Lung (tissue), 12 donors: ENCODE results near the gene EML5. TPM values are rescaled to one million over a fixed set of nuclear protein-coding genes. Genes with fewer than 3 reads are reported as not detected.

Source experiments
- ATAC-seq: fragments of 200-7000 bp; cut with Tn5 transposase; one replicate; pipeline ENCODE4 v1.9.1; 2020; ENCODE audit warnings: moderate number of reproducible peaks; ENCODE audit not compliant: insufficient read depth, low FRiP score
- DNase-seq, 3 donors: peaks; one replicate each; pipeline ENCODE4 v3.0.0-alpha.2; 2013 to 2017
- H3K27ac ChIP-seq, 2 donors: one replicate each; pipeline ENCODE4 v1.5.1; 2013; ENCODE audit warnings: mild to moderate bottlenecking in 2 of 2, moderate library complexity in 2 of 2, control low read depth in 1 of 2, inconsistent platforms in 1 of 2, low read depth in 1 of 2, low read length in 1 of 2
- H3K27me3 ChIP-seq, 3 donors: one replicate each; pipeline ENCODE4 v1.5.1; 2013; ENCODE audit warnings: low read length in 2 of 3; ENCODE audit not compliant: control insufficient read depth in 3 of 3, insufficient read depth in 3 of 3
- H3K36me3 ChIP-seq, 4 donors: one replicate each; pipeline ENCODE4 v1.5.1; 2013; ENCODE audit warnings: low read length in 4 of 4, mild to moderate bottlenecking in 1 of 4, moderate library complexity in 1 of 4; ENCODE audit not compliant: control insufficient read depth in 4 of 4, insufficient read depth in 4 of 4
- H3K4me1 ChIP-seq, 5 donors: one replicate each; pipeline ENCODE4 v1.5.1; 2013; ENCODE audit warnings: low read length in 5 of 5, mild to moderate bottlenecking in 2 of 5, moderate library complexity in 1 of 5; ENCODE audit not compliant: control insufficient read depth in 5 of 5, insufficient read depth in 5 of 5
- H3K4me3 ChIP-seq: one replicate; pipeline ENCODE4 v1.5.1; 2013; ENCODE audit warnings: mild to moderate bottlenecking, control low read depth, moderate library complexity
- H3K9ac ChIP-seq, 2 donors: one replicate each; pipeline ENCODE4 v1.5.1; 2013; ENCODE audit warnings: low read length in 2 of 2, control low read depth in 1 of 2; ENCODE audit not compliant: insufficient read depth in 1 of 2
- H3K9me3 ChIP-seq, 4 donors: one replicate each; pipeline ENCODE4 v1.5.1; 2013; ENCODE audit warnings: low read length in 3 of 4, mild to moderate bottlenecking in 1 of 4, moderate library complexity in 1 of 4; ENCODE audit not compliant: control insufficient read depth in 4 of 4, insufficient read depth in 3 of 4
- WGBS, 2 donors: extraction: QIAGEN DNeasy Blood & Tissue Kit; methylation state at CpG; one replicate each; pipeline ENCODE4 v1.1.7; 2013; 5-methylcytosine and 5-hydroxymethylcytosine counted together
- polyA plus RNA-seq, 2 donors: library from polyadenylated mRNA; stranded (reverse); fragments of 200-250 nt; gene quantifications; one replicate each; pipeline ENCODE4 v1.2.1, GENCODE V29; 2013
- total RNA-seq, 2 donors: library from RNA; depleted of rRNA in 1 of 2; stranded (reverse); fragments of >200 nt in 1 of 2; gene quantifications; one replicate each; pipeline ENCODE4 v1.2.1, GENCODE V29; 2014 to 2021
- TF ChIP-seq, protein P1 (sequence below): IDR thresholded peaks from 2 replicates; pipeline ENCODE4 v1.5.1; 2012; ENCODE audit warnings: mild to moderate bottlenecking; ENCODE audit errors: control extremely low read depth, extremely low read depth
- donor health status: control.
- donor health status: control.
- donor health status: Bipolar disorder and iron deficiency.
- donor health status: healthy.
- donor health status: DM: yes; HTN: yes; CAD: no.

The EML5 gene
- total and polyA plus RNA-seq, 4 donors, result 0.31 to 10.2 (median 1.2) TPM

DNA sequence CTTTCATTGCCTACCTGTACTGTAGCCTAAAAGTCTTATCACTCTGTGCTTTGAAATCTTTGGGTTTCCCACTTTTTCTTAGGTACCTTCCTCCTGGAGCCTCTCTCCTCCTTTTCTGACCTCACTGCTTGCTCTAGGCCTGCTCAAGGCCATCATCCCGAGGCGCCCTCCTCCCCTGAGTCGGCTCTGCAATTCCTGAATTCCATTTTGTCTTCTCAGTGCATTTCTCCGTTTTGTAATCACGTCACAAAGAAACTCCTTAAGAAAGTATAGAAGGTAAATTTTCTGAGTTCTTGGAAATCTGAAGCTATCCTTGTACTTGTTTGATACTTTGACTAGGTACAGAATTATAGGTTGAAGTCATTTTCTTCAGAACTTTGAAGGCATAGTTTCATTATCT, 204.7 kb downstream of the EML5 start:
- TF ChIP-seq, protein P1, sequence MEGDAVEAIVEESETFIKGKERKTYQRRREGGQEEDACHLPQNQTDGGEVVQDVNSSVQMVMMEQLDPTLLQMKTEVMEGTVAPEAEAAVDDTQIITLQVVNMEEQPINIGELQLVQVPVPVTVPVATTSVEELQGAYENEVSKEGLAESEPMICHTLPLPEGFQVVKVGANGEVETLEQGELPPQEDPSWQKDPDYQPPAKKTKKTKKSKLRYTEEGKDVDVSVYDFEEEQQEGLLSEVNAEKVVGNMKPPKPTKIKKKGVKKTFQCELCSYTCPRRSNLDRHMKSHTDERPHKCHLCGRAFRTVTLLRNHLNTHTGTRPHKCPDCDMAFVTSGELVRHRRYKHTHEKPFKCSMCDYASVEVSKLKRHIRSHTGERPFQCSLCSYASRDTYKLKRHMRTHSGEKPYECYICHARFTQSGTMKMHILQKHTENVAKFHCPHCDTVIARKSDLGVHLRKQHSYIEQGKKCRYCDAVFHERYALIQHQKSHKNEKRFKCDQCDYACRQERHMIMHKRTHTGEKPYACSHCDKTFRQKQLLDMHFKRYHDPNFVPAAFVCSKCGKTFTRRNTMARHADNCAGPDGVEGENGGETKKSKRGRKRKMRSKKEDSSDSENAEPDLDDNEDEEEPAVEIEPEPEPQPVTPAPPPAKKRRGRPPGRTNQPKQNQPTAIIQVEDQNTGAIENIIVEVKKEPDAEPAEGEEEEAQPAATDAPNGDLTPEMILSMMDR, result no peak
- Histone ChIP-seq H3K27me3 (no peaks in the 10 kb centered on the region), H3K36me3 (peaks cover 8 to 25% (median 19%) of the 10 kb centered on the region in 4 donors), H3K9me3 (no peaks in the 10 kb centered on the region), H3K27ac (no peak overlapping the region), H3K4me1 (no peaks in the 10 kb centered on the region), H3K4me3 (no peak overlapping the region), H3K9ac (no peak overlapping the region)
- 94 to 95% methylated on average over 5 of the region's 5 CpGs for WGBS, 2 donors
- ATAC-seq (no peak), DNase-seq (no peak)

DNA sequence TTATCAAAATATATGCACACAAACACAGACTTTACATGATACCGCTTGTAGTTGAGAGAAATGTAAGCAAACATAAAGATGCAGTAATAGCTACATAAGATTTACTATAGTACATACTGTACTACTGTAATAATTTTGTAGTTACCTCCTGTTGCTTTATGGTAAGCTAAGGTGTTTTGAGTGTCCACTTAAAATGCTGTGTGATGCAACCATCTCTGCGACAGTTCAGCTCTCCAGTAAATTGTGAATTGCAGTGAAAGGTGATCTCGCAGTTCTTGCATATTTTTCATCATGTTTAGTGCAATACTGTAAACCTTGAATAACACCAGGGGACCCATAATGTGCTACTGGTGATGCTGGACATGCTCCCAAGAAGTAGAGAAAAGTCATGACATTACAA, 208.3 kb downstream of the EML5 start:
- peaks cover 6 to 41% (median 23%) of the 10 kb centered on the region in 4 donors for H3K36me3 ChIP-seq
- no peak for ATAC-seq

DNA sequence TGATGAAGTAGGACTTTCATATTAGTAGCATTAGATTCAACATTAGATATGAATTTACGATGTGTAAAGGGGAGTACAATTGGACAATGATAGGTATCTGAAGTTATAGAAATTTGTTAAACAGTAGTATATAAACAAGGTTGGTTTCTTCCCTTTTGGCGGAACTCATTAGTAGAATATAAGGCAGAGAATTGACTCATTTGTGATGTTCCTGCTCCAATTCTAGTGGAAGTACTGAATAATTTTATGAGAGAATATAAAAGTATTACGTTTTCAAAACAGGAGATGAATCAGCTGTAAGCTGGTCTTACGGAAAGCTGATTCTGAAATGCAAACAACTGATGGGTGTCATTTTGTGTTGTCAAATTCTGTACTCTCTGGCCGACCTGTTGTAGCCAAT, 216.5 kb downstream of the EML5 start:
- ATAC-seq, result no peak
- TF ChIP-seq, protein P1, result no peak
- WGBS, 2 donors, result 95 to 98% methylated on average over 5 of the region's 5 CpGs
- H3K27ac ChIP-seq, result no peak overlapping the region
- no peaks in the 10 kb centered on the region for H3K9me3 ChIP-seq
- H3K4me1 ChIP-seq, result no peaks in the 10 kb centered on the region
- no peak for DNase-seq
- H3K4me3 ChIP-seq, result no peak overlapping the region
- H3K36me3 ChIP-seq, result peaks cover 30 to 69% (median 39%) of the 10 kb centered on the region in 4 donors
- no peaks in the 10 kb centered on the region for H3K27me3 ChIP-seq
- no peak overlapping the region for H3K9ac ChIP-seq

More for the DNA sequence above, 208.3 kb downstream of the EML5 start:
- Histone ChIP-seq H3K27me3 (no peaks in the 10 kb centered on the region), H3K27ac (no peak overlapping the region), H3K4me1 (no peaks in the 10 kb centered on the region), H3K4me3 (no peak overlapping the region), H3K9me3 (no peaks in the 10 kb centered on the region), H3K9ac (no peak overlapping the region)
- TF ChIP-seq, protein P1, result no peak
- 81 to 90% methylated on average over 3 of the region's 3 CpGs for WGBS, 2 donors
- DNase-seq, result no peak

DNA sequence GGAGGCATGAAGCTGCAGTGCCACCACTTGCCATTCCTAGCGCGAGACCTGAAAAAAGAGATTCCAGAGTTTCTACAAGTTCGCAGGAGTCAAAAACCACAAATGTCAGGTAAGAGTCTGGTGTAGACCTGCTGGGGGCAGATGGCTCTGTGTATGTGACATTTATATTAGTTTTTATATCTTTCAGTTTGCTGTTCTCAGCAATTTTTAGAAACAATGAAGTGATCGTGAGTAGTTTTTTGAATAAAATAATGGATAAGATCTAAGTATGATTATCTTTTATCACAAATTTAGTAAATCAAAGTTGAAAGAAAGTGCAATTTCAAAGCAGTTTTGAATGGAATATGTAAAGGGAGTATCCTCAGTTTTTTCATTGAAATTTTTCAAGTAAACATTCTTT, 220.6 kb downstream of the EML5 start:
- TF ChIP-seq, protein P1, result no peak
- no peak overlapping the region for H3K4me3 ChIP-seq
- ATAC-seq (no peak), DNase-seq (no peak)
- peaks cover 26 to 71% (median 48%) of the 10 kb centered on the region in 4 donors for H3K36me3 ChIP-seq
- no peak overlapping the region for H3K9ac ChIP-seq
- H3K9me3 ChIP-seq, result no peaks in the 10 kb centered on the region
- no peaks in the 10 kb centered on the region for H3K4me1 ChIP-seq
- H3K27me3 ChIP-seq, result no peaks in the 10 kb centered on the region
- no peak overlapping the region for H3K27ac ChIP-seq
- WGBS, 2 donors, result 97 to 99% methylated on average over 4 of the region's 4 CpGs
